ENCODE results near the gene TRIP4. TPM values are rescaled to one million over a fixed set of nuclear protein-coding genes. Genes with fewer than 3 reads are reported as not detected.

TRIP4 gene
- total and polyA plus RNA-seq, 2 of the 8 experiments (the other 6 are each of a cell fraction or from before 2014, with no cell fraction given), result 6.2 to 18.9 TPM

DNA sequence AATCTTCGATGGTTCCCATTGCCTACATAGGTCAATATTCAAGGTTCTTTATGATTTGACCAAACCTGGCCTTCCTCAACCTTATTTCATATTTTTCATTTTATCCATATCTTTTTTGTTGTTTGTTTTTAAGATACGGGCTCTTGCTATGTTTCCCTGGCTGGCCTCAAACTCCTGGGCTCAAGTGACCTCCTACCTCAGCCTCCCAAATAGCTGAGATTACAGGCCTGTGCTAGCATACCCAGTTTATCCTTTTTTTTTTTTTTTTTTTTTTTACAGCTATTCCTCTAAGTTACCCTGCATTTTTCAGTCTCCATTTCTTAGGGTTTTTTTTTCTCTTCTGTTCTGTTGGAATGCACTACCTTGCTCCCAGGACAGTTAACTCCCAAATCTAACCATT lies 87.2 kb downstream of the TRIP4 start:
- H3K79me1 ChIP-seq (ENCODE audit: low read depth, low read length), result peaks cover 2% of the 10 kb centered on the region; the same call in 1 of the 2 replicates
- H3K27ac ChIP-seq (ENCODE audit: low read depth, low read length), result no peak overlapping the region
- H3K4me3 ChIP-seq (ENCODE audit: extremely low read depth in 1 of 4, insufficient read depth in 2 of 4, low read depth in 3 of 4, low read length in 4 of 4), result no peak overlapping the region
- H2BK120ac ChIP-seq (replicated peaks; ENCODE audit: low read depth, low read length), result no peak overlapping the region
- ChIA-PET CTCF (ENCODE audit: partially characterized antibody) (interaction anchor here (0.6 to 1.1 kb wide), 2 partner anchors 207 to 1794 kb away, joined by 3 read pairs; no protein-coding TSS in a partner anchor), POLR2A (ENCODE audit: partially characterized antibody) (interaction anchor here (0.6 to 6.4 kb wide), 2 partner anchors 8 to 9 kb away, joined by 3 to 43 read pairs; no protein-coding TSS in a partner anchor)
- H2BK12ac ChIP-seq (ENCODE audit: low read depth, low read length), result no peak overlapping the region
- H3K56ac ChIP-seq (replicated peaks; ENCODE audit: insufficient read length, low read depth, low read length), result no peak overlapping the region
- H3K27me3 ChIP-seq (replicated peaks in 1 of 4; ENCODE audit: control insufficient read depth in 3 of 4, extremely low read depth in 1 of 4, insufficient read depth in 3 of 4, low read length in 3 of 4), result no peaks in the 10 kb centered on the region
- H3K4me1 ChIP-seq (replicated peaks in 1 of 4; ENCODE audit: control insufficient read depth in 3 of 4, insufficient read depth in 4 of 4, low read length in 3 of 4), result no peaks in the 10 kb centered on the region; a peak in 2 of 7 replicates
- FAIRE-seq (no peak), DNase-seq (ENCODE audit: low read depth in 1 of 2, low spot score in 2 of 2) (no peak)
- WGBS, 2 experiments (ENCODE audit: extremely low coverage in 1 of 2, insufficient coverage in 1 of 2, insufficient read length in 1 of 2, insufficient replicate concordance in 2 of 2, low coverage in 1 of 2, low lambda C conversion rate in 2 of 2, missing lambda C conversion rate in 1 of 2), result 96% methylated on average over 2 of the region's 2 CpGs; no CpG with 5 or more reads in 1 of the 2 experiments
- peaks cover 0 to 5% (median 0%) of the 10 kb centered on the region in 4 experiments; a peak in 1 of 8 replicates for H3K36me3 ChIP-seq (ENCODE audit: control insufficient read depth in 2 of 4, insufficient read depth in 4 of 4, low read length in 3 of 4)
- H2BK15ac ChIP-seq (ENCODE audit: low read length), result no peak overlapping the region
- no peak overlapping the region for H3K18ac ChIP-seq (ENCODE audit: extremely low read depth, low read length)
- H3K23me2 ChIP-seq (ENCODE audit: low read depth, low read length), result no peaks in the 10 kb centered on the region
- H3K9me3 ChIP-seq (ENCODE audit: insufficient read depth in 2 of 2, low read depth in 1 of 2, low read length in 1 of 2), result no peaks in the 10 kb centered on the region
- no peak overlapping the region for H3K23ac ChIP-seq (ENCODE audit: insufficient read length)
- no peak overlapping the region for H4K5ac ChIP-seq (ENCODE audit: insufficient read length, low read depth, low read length)
- no peak overlapping the region for H2AFZ ChIP-seq (ENCODE audit: low read length)
- H2BK5ac ChIP-seq (ENCODE audit: low read depth, low read length), result no peak overlapping the region
- no peak overlapping the region for H4K8ac ChIP-seq (ENCODE audit: extremely low read depth, insufficient read depth, low read length)
- H3K4me2 ChIP-seq (ENCODE audit: insufficient read depth in 1 of 2, low read depth in 2 of 2, low read length in 2 of 2), result no peak overlapping the region
- no peak overlapping the region for H3K9ac ChIP-seq (replicated peaks in 1 of 4; ENCODE audit: extremely low read depth in 1 of 4, low read depth in 3 of 4, low read length in 3 of 4)
- H3K14ac ChIP-seq (ENCODE audit: insufficient read length), result no peak overlapping the region
- no peak overlapping the region for H4K91ac ChIP-seq (replicated peaks; ENCODE audit: insufficient read length, low read length)
- peaks cover 8 to 16% of the 10 kb centered on the region in 2 experiments for H4K20me1 ChIP-seq (replicated peaks in 1 of 2; ENCODE audit: control insufficient read depth in 1 of 2, insufficient read depth in 2 of 2, low read length in 2 of 2)
- H3K79me2 ChIP-seq (ENCODE audit: control insufficient read depth in 1 of 2, insufficient read depth in 2 of 2, low read length in 2 of 2), result peaks cover 4 to 75% of the 10 kb centered on the region in 2 experiments; a peak in 2 of 4 replicates
- H2BK20ac ChIP-seq (ENCODE audit: low read length), result no peak overlapping the region
- no peak overlapping the region for H3K4ac ChIP-seq (replicated peaks; ENCODE audit: insufficient read length, low read depth, low read length)
- H2AK5ac ChIP-seq (ENCODE audit: low read depth, low read length), result no peak overlapping the region
- TF ChIP-seq SIN3A (conservative IDR thresholded peaks at IDR 0.05 in 1 of 2, IDR thresholded peaks at IDR 0.05 in 1 of 2; ENCODE audit: low read depth in 1 of 2, low read length in 2 of 2) (no peak), JUND (IDR thresholded peaks at IDR 0.05; ENCODE audit: low read length) (no peak), RFX5 (IDR thresholded peaks at IDR 0.05; ENCODE audit: borderline replicate concordance, low read depth, low read length) (no peak), POLR2AphosphoS5 (IDR thresholded peaks at IDR 0.05; ENCODE audit: low read depth, low read length) (no peak), EZH2 (IDR thresholded peaks at IDR 0.05; ENCODE audit: low read depth, low read length, severe bottlenecking) (no peak), CBX5 (IDR thresholded peaks at IDR 0.05; ENCODE audit: low read depth, low read length) (no peak)
- TF ChIP-seq, protein P1, sequence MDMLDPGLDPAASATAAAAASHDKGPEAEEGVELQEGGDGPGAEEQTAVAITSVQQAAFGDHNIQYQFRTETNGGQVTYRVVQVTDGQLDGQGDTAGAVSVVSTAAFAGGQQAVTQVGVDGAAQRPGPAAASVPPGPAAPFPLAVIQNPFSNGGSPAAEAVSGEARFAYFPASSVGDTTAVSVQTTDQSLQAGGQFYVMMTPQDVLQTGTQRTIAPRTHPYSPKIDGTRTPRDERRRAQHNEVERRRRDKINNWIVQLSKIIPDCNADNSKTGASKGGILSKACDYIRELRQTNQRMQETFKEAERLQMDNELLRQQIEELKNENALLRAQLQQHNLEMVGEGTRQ (IDR thresholded peaks at IDR 0.05; ENCODE audit: low read length), result no peak
